Kidney epithelial cell (primary cell): ENCODE measurements around the gene KRTAP5-8. TPM values are rescaled to one million over a fixed set of nuclear protein-coding genes. Genes with fewer than 3 reads are reported as not detected.

Source experiments
- DNase-seq: peaks from one replicate; pipeline ENCODE4 v3.0.0-alpha.2; 2010; ENCODE audit warnings: low read depth
- H3K27me3 ChIP-seq: 2 replicates; pipeline ENCODE4 v1.6.0; 2011; ENCODE audit warnings: low read length; ENCODE audit not compliant: control insufficient read depth, insufficient read depth
- H3K36me3 ChIP-seq: 2 replicates; pipeline ENCODE4 v1.5.1; 2011; ENCODE audit warnings: low read length; ENCODE audit not compliant: control insufficient read depth, insufficient read depth
- H3K4me3 ChIP-seq: 2 replicates; pipeline ENCODE4 v1.5.1; 2011; ENCODE audit warnings: low read depth, mild to moderate bottlenecking, control low read depth, low read length
- CTCF ChIP-seq: IDR thresholded peaks from 2 replicates; pipeline ENCODE4 v1.5.1; 2011; ENCODE audit warnings: mild to moderate bottlenecking, moderate library complexity, low read length, control low read depth, inconsistent platforms; ENCODE audit not compliant: insufficient read depth, poor library complexity, severe bottlenecking
- total RNA-seq: library from RNA; depleted of rRNA; stranded (reverse); fragments of >200 nt; gene quantifications from 2 replicates; pipeline ENCODE4 v1.2.3, GENCODE V29; 2015

The KRTAP5-8 gene
- total RNA-seq, 1 donor from 2014 or later, result not detected

- Histone ChIP-seq H3K27me3 (peaks cover under 1% of the 10 kb centered on the region), H3K4me3 (no peak overlapping the region), H3K36me3 (no peaks in the 10 kb centered on the region)
- no peak for TF ChIP-seq CTCF
- DNase-seq, result no peak
Measured at GRCh38 chr11:71554996-71555395, 17.2 kb downstream of the KRTAP5-8 start.

- no peak for TF ChIP-seq CTCF
- no peaks in the 10 kb centered on the region for H3K36me3 ChIP-seq
- DNase-seq, result no peak
- no peaks in the 10 kb centered on the region for H3K27me3 ChIP-seq
- no peak overlapping the region for H3K4me3 ChIP-seq
Measured at GRCh38 chr11:71555508-71555907, 17.7 kb downstream of the KRTAP5-8 start.

GRCh38 chr11:71556018-71556417 is 18.2 kb downstream of the KRTAP5-8 start:
- no peak for DNase-seq
- H3K36me3 ChIP-seq, result no peaks in the 10 kb centered on the region
- no peak overlapping the region for H3K4me3 ChIP-seq
- no peak for TF ChIP-seq CTCF
- H3K27me3 ChIP-seq, result no peaks in the 10 kb centered on the region

GRCh38 chr11:71557257-71557656 is 19.4 kb downstream of the KRTAP5-8 start:
- no peak for DNase-seq
- no peak for TF ChIP-seq CTCF
- H3K27me3 ChIP-seq, result no peaks in the 10 kb centered on the region
- no peak overlapping the region for H3K4me3 ChIP-seq
- H3K36me3 ChIP-seq, result no peaks in the 10 kb centered on the region

GRCh38 chr11:71558996-71559395 is 21.2 kb downstream of the KRTAP5-8 start:
- no peak for TF ChIP-seq CTCF
- Histone ChIP-seq H3K27me3 (peaks cover 4% of the 10 kb centered on the region), H3K4me3 (no peak overlapping the region), H3K36me3 (no peaks in the 10 kb centered on the region)
- no peak for DNase-seq

- no peak for TF ChIP-seq CTCF
- Histone ChIP-seq H3K4me3 (no peak overlapping the region), H3K27me3 (peaks cover 5% of the 10 kb centered on the region), H3K36me3 (no peaks in the 10 kb centered on the region)
- DNase-seq, result no peak
Measured at GRCh38 chr11:71562120-71562519, 24.3 kb downstream of the KRTAP5-8 start.
